HEK293 (cell line): ENCODE measurements around the gene PELI3.

Source experiments
- CTCF ChIA-PET: fragments of 350-600 bp; formaldehyde crosslinking; extraction: SDS; loops from one replicate; lab custom pipeline; 2021; ENCODE audit warnings: antibody characterized with exemption; lab: Yijun Ruan, JAX
- POLR2A ChIA-PET: fragments of 300-600 bp; formaldehyde crosslinking; extraction: SDS; loops from one replicate; lab custom pipeline; 2020; ENCODE audit warnings: antibody characterized with exemption, inconsistent platforms; lab: Yijun Ruan, JAX
- H3K27ac ChIP-seq: fragments of 200-500 bp; sonication (Bioruptor generic); 2 replicates; pipeline ENCODE4 v1.5.1; 2014; ENCODE audit warnings: low read depth, low read length, control low read depth, inconsistent platforms; ENCODE audit errors: extremely low read depth
- H3K36me3 ChIP-seq, 2 experiments: fragments of 200-500 bp in 1 of 2; sonication (Bioruptor generic) in 1 of 2; 1 replicate in 1 of 2; 2 replicates in 1 of 2; pipeline ENCODE4 v1.5.1; 2014 to 2017; ENCODE audit warnings: inconsistent platforms in 2 of 2, low read length in 2 of 2; ENCODE audit not compliant: control insufficient read depth in 2 of 2, insufficient read depth in 1 of 2
- H3K4me1 ChIP-seq: fragments of 200-500 bp; sonication (Bioruptor generic); 2 replicates; pipeline ENCODE4 v1.5.1; 2014; ENCODE audit warnings: mild to moderate bottlenecking, low read length, inconsistent platforms; ENCODE audit not compliant: control insufficient read depth, insufficient read depth
- H3K4me3 ChIP-seq: 2 replicates; pipeline ENCODE4 v1.5.1; 2011; ENCODE audit warnings: low read depth, mild to moderate bottlenecking, control low read depth, low read length, moderate library complexity
- H3K9me3 ChIP-seq: fragments of 200-500 bp; sonication (Bioruptor generic); 2 replicates; pipeline ENCODE4 v1.5.1; 2014; ENCODE audit warnings: low read depth, low read length, inconsistent platforms; ENCODE audit not compliant: control insufficient read depth, insufficient read depth
- KLF17 ChIP-seq: fragments of 450-650 bp; formaldehyde crosslinking; IDR thresholded peaks from 2 replicates; pipeline ENCODE4 v1.5.1; 2016; ENCODE audit warnings: missing biosample characterization, missing genetic modification characterization
- SCRT2 ChIP-seq: fragments of 450-650 bp; formaldehyde crosslinking; IDR thresholded peaks from 2 replicates; pipeline ENCODE4 v1.5.1; 2016; ENCODE audit warnings: missing biosample characterization, missing genetic modification characterization
- TCF7L2 ChIP-seq: IDR thresholded peaks from 2 replicates; pipeline ENCODE4 v1.6.1; 2011; ENCODE audit warnings: low read depth, mild to moderate bottlenecking, inconsistent platforms, low read length, moderate library complexity, borderline replicate concordance
- YY2 ChIP-seq: fragments of 450-650 bp; formaldehyde crosslinking; IDR thresholded peaks from 2 replicates; pipeline ENCODE4 v1.5.1; 2016; ENCODE audit warnings: missing biosample characterization, missing genetic modification characterization
- ZBTB11 ChIP-seq: fragments of 450-650 bp; formaldehyde crosslinking; conservative IDR thresholded peaks from 2 replicates; pipeline ENCODE4 v1.5.1; 2016; ENCODE audit warnings: low read depth, missing biosample characterization, missing genetic modification characterization
- ZBTB20 ChIP-seq: fragments of 450-650 bp; formaldehyde crosslinking; IDR thresholded peaks from 2 replicates; pipeline ENCODE4 v1.5.1; 2016; ENCODE audit warnings: missing biosample characterization, missing genetic modification characterization
- ZBTB21 ChIP-seq: fragments of 450-650 bp; formaldehyde crosslinking; IDR thresholded peaks from 2 replicates; pipeline ENCODE4 v1.5.1; 2017; ENCODE audit warnings: missing biosample characterization, missing genetic modification characterization
- ZFHX2 ChIP-seq: fragments of 450-650 bp; formaldehyde crosslinking; conservative IDR thresholded peaks from 2 replicates; pipeline ENCODE4 v1.5.1; 2016; ENCODE audit warnings: missing biosample characterization, missing genetic modification characterization
- ZNF132 ChIP-seq: fragments of 450-650 bp; formaldehyde crosslinking; IDR thresholded peaks from 2 replicates; pipeline ENCODE4 v1.5.1; 2017; ENCODE audit warnings: missing biosample characterization, missing genetic modification characterization, borderline replicate concordance
- ZNF146 ChIP-seq: fragments of 450-650 bp; formaldehyde crosslinking; IDR thresholded peaks from 2 replicates; pipeline ENCODE4 v1.5.1; 2016; ENCODE audit warnings: missing biosample characterization, missing genetic modification characterization
- ZNF24 ChIP-seq: fragments of 450-650 bp; formaldehyde crosslinking; IDR thresholded peaks from 2 replicates; pipeline ENCODE4 v1.5.1; 2016; ENCODE audit warnings: missing biosample characterization, missing genetic modification characterization
- ZNF292 ChIP-seq: fragments of 450-650 bp; formaldehyde crosslinking; IDR thresholded peaks from 2 replicates; pipeline ENCODE4 v1.5.1; 2016; ENCODE audit warnings: low read depth, missing biosample characterization, missing genetic modification characterization, borderline replicate concordance
- ZNF335 ChIP-seq: fragments of 450-650 bp; formaldehyde crosslinking; conservative IDR thresholded peaks from 2 replicates; pipeline ENCODE4 v1.5.1; 2016; ENCODE audit warnings: missing biosample characterization, missing genetic modification characterization
- ZNF449 ChIP-seq: fragments of 450-650 bp; formaldehyde crosslinking; IDR thresholded peaks from 2 replicates; pipeline ENCODE4 v1.5.1; 2017; ENCODE audit warnings: missing biosample characterization, mild to moderate bottlenecking, missing genetic modification characterization, moderate library complexity
- ZNF473 ChIP-seq: fragments of 450-650 bp; formaldehyde crosslinking; IDR thresholded peaks from 2 replicates; pipeline ENCODE4 v1.5.1; 2017; ENCODE audit warnings: missing biosample characterization, missing genetic modification characterization
- ZNF518A ChIP-seq: fragments of 450-650 bp; formaldehyde crosslinking; conservative IDR thresholded peaks from 2 replicates; pipeline ENCODE4 v1.5.1; 2016; ENCODE audit warnings: low read depth, missing biosample characterization, missing genetic modification characterization
- ZNF645 ChIP-seq: fragments of 450-650 bp; formaldehyde crosslinking; IDR thresholded peaks from 2 replicates; pipeline ENCODE4; 2016; ENCODE audit warnings: missing biosample characterization, missing genetic modification characterization
- ZNF654 ChIP-seq: fragments of 450-650 bp; formaldehyde crosslinking; IDR thresholded peaks from 2 replicates; pipeline ENCODE4 v1.5.1; 2016; ENCODE audit warnings: low read depth, missing biosample characterization, missing genetic modification characterization
- ZNF747 ChIP-seq: fragments of 450-650 bp; formaldehyde crosslinking; IDR thresholded peaks from 2 replicates; pipeline ENCODE4 v1.5.1; 2016; ENCODE audit warnings: missing biosample characterization, missing genetic modification characterization
- ZNF768 ChIP-seq: fragments of 450-650 bp; formaldehyde crosslinking; IDR thresholded peaks from 2 replicates; pipeline ENCODE4 v1.5.1; 2018; ENCODE audit warnings: missing biosample characterization, mild to moderate bottlenecking, missing genetic modification characterization
- ZNF777 ChIP-seq: fragments of 450-650 bp; formaldehyde crosslinking; IDR thresholded peaks from 2 replicates; pipeline ENCODE4 v1.5.1; 2017; ENCODE audit warnings: missing biosample characterization, missing genetic modification characterization, borderline replicate concordance
- ZSCAN18 ChIP-seq: fragments of 450-650 bp; formaldehyde crosslinking; IDR thresholded peaks from 2 replicates; pipeline ENCODE4 v1.5.1; 2016; ENCODE audit warnings: missing biosample characterization, missing genetic modification characterization

PELI3 gene

GRCh38 chr11:66479394-66480116, 12.8 kb downstream of the PELI3 start:
- H3K4me1 ChIP-seq: no peaks in the 10 kb centered on the region
- H3K4me3 ChIP-seq: peak overlapping the region; percentile 73
- no peaks in the 10 kb centered on the region for H3K9me3 ChIP-seq
- CTCF ChIA-PET: interaction anchor here (0.6 to 2.6 kb wide), 10 partner anchors 10 to 230 kb away, joined by 3 to 20 read pairs (median 4); partner anchors contain the start of genes MRPL11 and RBM4B
- peaks cover 0 to 27% of the 10 kb centered on the region in 2 experiments; a peak in 2 of 3 replicates for H3K36me3 ChIP-seq
- POLR2A ChIA-PET: interaction anchor here (1.0 to 3.6 kb wide), 16 partner anchors 11 to 376 kb away, joined by 3 to 64 read pairs (median 5); partner anchors contain the start of genes ACTN3, BBS1, MRPL11 and PELI3
- peak overlapping the region; percentile 77 for H3K27ac ChIP-seq
- TF ChIP-seq KLF17 (no peak; the same call in 1 of the 2 replicates), SCRT2 (tag by site-specific recombination) (peak; percentile 83; the same call in 1 of the 2 replicates), ZNF335 (tag by site-specific recombination) (peak; percentile 6; the same call in 1 of the 2 replicates), ZNF518A (no peak), ZFHX2 (0 out of 2 replicates have a peak, but pooled peaks have one; percentile 19), YY2 (tag by site-specific recombination) (no peak), ZNF146 (tag by site-specific recombination) (no peak), ZBTB11 (tag by site-specific recombination) (no peak), ZNF473 (tag by site-specific recombination) (no peak), ZBTB20 (tag by site-specific recombination) (peak; percentile 83), ZNF132 (tag by site-specific recombination) (no peak), ZBTB21 (no peak), ZNF654 (tag by site-specific recombination) (no peak), ZNF768 (tag by site-specific recombination) (no peak), ZNF645 (no peak), ZSCAN18 (tag by site-specific recombination) (no peak), TCF7L2 (no peak), ZNF292 (tag by site-specific recombination) (no peak), ZNF449 (tag by site-specific recombination) (no peak), ZNF747 (no peak), ZNF777 (tag by site-specific recombination) (no peak), ZNF24 (no peak)
